Hepatocyte (in vitro differentiated cells): ENCODE data around the gene ZMYND10. TPM values are rescaled to one million over a fixed set of nuclear protein-coding genes. Genes with fewer than 3 reads are reported as not detected.
A peak's percentile ranks its signal among the peaks of the same experiment; 100 is the strongest.

Experiments used
- DNase-seq: peaks from one replicate; pipeline ENCODE4 v3.0.0-alpha.2; 2016; ENCODE audit warnings: low spot score
- H2AFZ ChIP-seq: fragments of 200-600 bp; sonication (generic); 2 replicates; pipeline ENCODE4 v1.6.0; 2016; ENCODE audit warnings: antibody characterized with exemption, mild to moderate bottlenecking
- H3K27ac ChIP-seq: fragments of 200-600 bp; sonication (generic); 2 replicates; pipeline ENCODE4 v1.5.1; 2016; ENCODE audit warnings: mild to moderate bottlenecking
- H3K27me3 ChIP-seq: fragments of 200-600 bp; sonication (generic); 2 replicates; pipeline ENCODE4 v1.6.1; 2016
- H3K36me3 ChIP-seq: fragments of 200-600 bp; sonication (generic); replicated peaks from 2 replicates; pipeline ENCODE4 v1.5.1; 2016; ENCODE audit warnings: low read depth; ENCODE audit not compliant: insufficient read depth
- H3K4me1 ChIP-seq: fragments of 200-600 bp; sonication (generic); 2 replicates; pipeline ENCODE4 v1.5.1; 2016; ENCODE audit warnings: mild to moderate bottlenecking, moderate library complexity; ENCODE audit not compliant: insufficient read depth
- H3K4me2 ChIP-seq: fragments of 200-600 bp; sonication (generic); 2 replicates; pipeline ENCODE4 v1.6.0; 2016
- H3K4me3 ChIP-seq: fragments of 200-600 bp; sonication (generic); 2 replicates; pipeline ENCODE4 v1.5.1; 2016; ENCODE audit warnings: mild to moderate bottlenecking
- H3K79me2 ChIP-seq: fragments of 200-600 bp; sonication (generic); 2 replicates; pipeline ENCODE4 v1.6.0; 2017; ENCODE audit warnings: mild to moderate bottlenecking
- H3K9me2 ChIP-seq: fragments of 200-600 bp; sonication (generic); replicated peaks from 2 replicates; pipeline ENCODE4 v1.6.0; 2017; ENCODE audit warnings: mild to moderate bottlenecking; ENCODE audit not compliant: insufficient read depth
- H3K9me3 ChIP-seq: fragments of 200-600 bp; sonication (generic); 2 replicates; pipeline ENCODE4 v1.5.1; 2016; ENCODE audit warnings: low read depth, mild to moderate bottlenecking
- H4K20me1 ChIP-seq: fragments of 200-600 bp; sonication (generic); 2 replicates; pipeline ENCODE4 v1.6.0; 2016; ENCODE audit warnings: mild to moderate bottlenecking; ENCODE audit not compliant: insufficient read depth, poor library complexity, severe bottlenecking
- EZH2 ChIP-seq: fragments of 200-600 bp; sonication (generic); IDR thresholded peaks from 2 replicates; pipeline ENCODE4 v1.6.1; 2016; ENCODE audit warnings: antibody characterized with exemption, mild to moderate bottlenecking, borderline replicate concordance
- EZH2phosphoT487 ChIP-seq: fragments of 200-600 bp; sonication (generic); IDR thresholded peaks from one replicate; pipeline ENCODE4 v1.6.1; 2018; ENCODE audit warnings: antibody characterized with exemption, mild to moderate bottlenecking, low read depth, moderate library complexity; ENCODE audit not compliant: unreplicated experiment, severe bottlenecking
- WGBS: methylation state at CpG from one replicate; pipeline ENCODE4 v1.1.6; 2016; ENCODE audit warnings: low lambda C conversion rate; ENCODE audit errors: missing lambda C conversion rate; 5-methylcytosine and 5-hydroxymethylcytosine counted together
- polyA plus RNA-seq: library from polyadenylated mRNA; unstranded; fragments of >200 nt; fragmentation: Nextera tagmentation; extraction: Ambion mirVana; gene quantifications from 2 replicates; pipeline ENCODE4 v1.2.1, GENCODE V29; 2016
- total RNA-seq: library from RNA; depleted of rRNA; stranded (reverse); fragments of >200 nt; gene quantifications from 2 replicates; pipeline ENCODE4 v1.2.3, GENCODE V29; 2014
- TF ChIP-seq, protein P1 (sequence below): fragments of 200-600 bp; sonication (generic); IDR thresholded peaks from 2 replicates; pipeline ENCODE4 v1.5.1; 2016; ENCODE audit warnings: antibody characterized with exemption, mild to moderate bottlenecking; ENCODE audit not compliant: poor library complexity

The ZMYND10 gene
- total and polyA plus RNA-seq, 2 experiments from 2014 or later, result 0.20 to 0.77 TPM

DNA sequence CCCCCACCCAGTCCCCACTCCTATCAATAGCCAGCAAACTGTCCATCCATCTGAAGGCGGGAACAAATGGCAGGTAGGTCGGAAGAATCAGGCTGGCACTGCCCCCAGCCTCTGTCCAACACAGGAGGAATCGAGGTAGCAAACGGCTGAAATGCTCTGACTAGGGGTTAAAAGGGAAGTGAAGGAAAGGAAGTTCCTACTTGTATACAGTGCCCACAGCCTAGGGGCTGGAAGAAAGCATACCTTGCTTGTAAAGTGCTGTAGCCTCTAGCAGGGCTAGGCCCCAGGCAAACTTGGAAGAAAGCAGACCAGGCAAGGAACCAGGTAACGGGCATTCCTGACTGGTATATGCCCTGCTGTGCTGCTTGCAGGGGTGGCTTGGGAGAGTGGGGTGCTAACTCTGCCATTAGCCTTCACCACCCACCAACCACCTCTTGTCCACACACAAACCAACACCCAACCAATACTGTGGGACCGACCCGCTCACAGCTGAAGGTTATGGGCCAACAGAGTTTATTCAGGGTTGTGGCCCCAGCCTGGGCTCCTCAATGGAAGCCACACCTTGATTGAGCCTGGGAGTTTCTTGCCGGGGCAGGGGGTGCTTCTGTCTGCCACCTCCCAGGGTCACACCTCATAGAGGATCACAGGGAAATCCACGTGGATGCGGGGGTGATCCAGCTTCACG is 19.9 kb downstream of the ZMYND10 start:
- Histone ChIP-seq H3K36me3 (no peaks in the 10 kb centered on the region), H3K4me1 (peaks cover 24% of the 10 kb centered on the region), H3K9me2 (no peaks in the 10 kb centered on the region), H2AFZ (no peak overlapping the region), H3K79me2 (peaks cover 22% of the 10 kb centered on the region), H3K27ac (no peak overlapping the region), H3K4me3 (no peak overlapping the region), H3K4me2 (no peak overlapping the region), H3K9me3 (no peaks in the 10 kb centered on the region), H3K27me3 (no peaks in the 10 kb centered on the region), H4K20me1 (peaks cover 2% of the 10 kb centered on the region)
- WGBS, result 96% methylated on average over 11 of the region's 11 CpGs
- DNase-seq, result no peak
- TF ChIP-seq, protein P1, sequence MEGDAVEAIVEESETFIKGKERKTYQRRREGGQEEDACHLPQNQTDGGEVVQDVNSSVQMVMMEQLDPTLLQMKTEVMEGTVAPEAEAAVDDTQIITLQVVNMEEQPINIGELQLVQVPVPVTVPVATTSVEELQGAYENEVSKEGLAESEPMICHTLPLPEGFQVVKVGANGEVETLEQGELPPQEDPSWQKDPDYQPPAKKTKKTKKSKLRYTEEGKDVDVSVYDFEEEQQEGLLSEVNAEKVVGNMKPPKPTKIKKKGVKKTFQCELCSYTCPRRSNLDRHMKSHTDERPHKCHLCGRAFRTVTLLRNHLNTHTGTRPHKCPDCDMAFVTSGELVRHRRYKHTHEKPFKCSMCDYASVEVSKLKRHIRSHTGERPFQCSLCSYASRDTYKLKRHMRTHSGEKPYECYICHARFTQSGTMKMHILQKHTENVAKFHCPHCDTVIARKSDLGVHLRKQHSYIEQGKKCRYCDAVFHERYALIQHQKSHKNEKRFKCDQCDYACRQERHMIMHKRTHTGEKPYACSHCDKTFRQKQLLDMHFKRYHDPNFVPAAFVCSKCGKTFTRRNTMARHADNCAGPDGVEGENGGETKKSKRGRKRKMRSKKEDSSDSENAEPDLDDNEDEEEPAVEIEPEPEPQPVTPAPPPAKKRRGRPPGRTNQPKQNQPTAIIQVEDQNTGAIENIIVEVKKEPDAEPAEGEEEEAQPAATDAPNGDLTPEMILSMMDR, result no peak
- TF ChIP-seq EZH2 (no peak), EZH2phosphoT487 (no peak)

DNA sequence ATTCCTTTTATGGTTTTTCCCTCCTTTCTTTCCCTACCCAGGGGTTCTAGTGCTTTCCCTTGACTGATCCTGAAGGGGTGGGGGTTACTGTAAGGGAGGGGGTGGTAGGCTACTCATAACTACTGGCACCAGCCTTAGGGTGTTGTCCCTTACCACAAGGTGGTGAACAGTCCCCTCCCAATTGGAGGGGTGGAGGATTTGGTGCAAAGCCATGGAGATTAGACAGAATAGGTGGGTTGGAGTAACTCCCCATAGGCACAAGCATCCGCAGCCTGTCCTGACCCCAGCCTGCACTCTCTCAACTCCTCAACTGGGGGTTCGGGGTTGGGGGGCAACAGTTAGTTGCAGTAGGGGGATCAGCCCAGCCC is 20.4 kb downstream of the ZMYND10 start:
- 94% methylated on average over 2 of the region's 2 CpGs for WGBS
- no peak overlapping the region for H3K4me3 ChIP-seq
- H2AFZ ChIP-seq, result no peak overlapping the region
- no peaks in the 10 kb centered on the region for H3K27me3 ChIP-seq
- H3K4me1 ChIP-seq, result peaks cover 27% of the 10 kb centered on the region
- peaks cover 2% of the 10 kb centered on the region for H4K20me1 ChIP-seq
- TF ChIP-seq EZH2 (no peak), EZH2phosphoT487 (no peak)
- TF ChIP-seq, protein P1, result no peak
- H3K79me2 ChIP-seq, result peaks cover 27% of the 10 kb centered on the region
- DNase-seq, result no peak
- H3K9me3 ChIP-seq, result no peaks in the 10 kb centered on the region
- H3K9me2 ChIP-seq, result no peaks in the 10 kb centered on the region
- no peaks in the 10 kb centered on the region for H3K36me3 ChIP-seq
- no peak overlapping the region for H3K27ac ChIP-seq
- H3K4me2 ChIP-seq, result no peak overlapping the region

DNA sequence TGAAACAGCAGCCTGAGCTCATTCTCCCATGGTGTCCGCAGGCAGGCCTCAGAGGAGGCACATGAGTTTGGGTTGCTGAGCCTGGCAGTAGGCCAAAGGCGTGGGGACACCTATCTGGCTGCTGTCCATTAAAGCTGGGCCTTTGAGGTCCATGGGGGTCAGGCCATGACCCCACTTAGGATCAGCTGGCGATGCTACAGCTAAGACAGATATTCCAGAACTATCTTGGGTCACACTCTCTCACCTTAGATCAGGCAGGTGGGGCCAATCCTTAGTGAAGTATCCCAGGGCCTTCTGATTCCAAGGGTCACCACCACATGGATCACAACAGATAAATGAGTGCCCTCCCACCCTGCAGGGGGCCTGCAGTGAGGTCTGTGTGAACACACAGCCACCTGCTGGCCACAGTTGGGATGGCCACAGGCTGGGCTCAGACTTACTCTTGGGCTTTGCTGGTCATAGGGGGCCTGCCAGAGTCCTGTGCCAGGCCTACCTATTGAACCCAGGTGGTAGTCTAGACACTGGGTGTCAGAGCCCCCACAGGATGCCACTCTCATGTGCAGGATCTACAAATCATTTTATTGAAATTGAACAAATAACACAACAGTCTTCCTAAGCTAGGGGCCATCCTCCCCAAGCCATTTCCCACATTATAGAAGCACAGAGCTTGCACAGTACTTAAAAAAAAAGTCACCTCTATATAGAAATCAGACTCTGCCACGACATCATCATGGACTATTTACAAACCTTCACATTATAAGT is 21.0 kb downstream of the ZMYND10 start:
- peaks cover 33% of the 10 kb centered on the region for H3K4me1 ChIP-seq
- H3K27me3 ChIP-seq, result no peaks in the 10 kb centered on the region
- peak; percentile 84 for DNase-seq
- H4K20me1 ChIP-seq, result peaks cover 2% of the 10 kb centered on the region
- no peaks in the 10 kb centered on the region for H3K36me3 ChIP-seq
- no peaks in the 10 kb centered on the region for H3K9me2 ChIP-seq
- peaks cover 33% of the 10 kb centered on the region for H3K79me2 ChIP-seq
- TF ChIP-seq EZH2 (no peak), EZH2phosphoT487 (no peak)
- TF ChIP-seq, protein P1, result peak; percentile 74
- no peaks in the 10 kb centered on the region for H3K9me3 ChIP-seq
- no peak overlapping the region for H2AFZ ChIP-seq
- H3K27ac ChIP-seq, result peak overlapping the region; percentile 100
- no peak overlapping the region for H3K4me2 ChIP-seq
- WGBS, result 78% methylated on average over 4 of the region's 4 CpGs
- no peak overlapping the region for H3K4me3 ChIP-seq
